Neutrophil (primary cell): Measurements from ENCODE around the gene G6PD.
"Not testable (repeated sequence)": the region's sequence is repeated elsewhere in the genome, so short reads cannot be mapped to it uniquely, and the experiment has no call there.

ENCODE experiments used
- H3K27ac ChIP-seq: fragments of 200-600 bp; sonication (generic); 2 replicates; pipeline ENCODE4 v1.5.1; 2016; ENCODE audit warnings: mild to moderate bottlenecking, moderate library complexity
- H3K27me3 ChIP-seq: fragments of 200-600 bp; sonication (generic); 2 replicates; pipeline ENCODE4 v1.6.0; 2016; ENCODE audit warnings: mild to moderate bottlenecking
- H3K36me3 ChIP-seq: fragments of 200-600 bp; sonication (generic); 2 replicates; pipeline ENCODE4 v1.5.1; 2017
- H3K4me1 ChIP-seq, 2 experiments: fragments of 200-600 bp in 1 of 2; sonication (generic) in 1 of 2; 1 replicate in 1 of 2; 2 replicates in 1 of 2; pipeline versions ENCODE4 v1.5.1 to v1.6.1; 2013 to 2016; ENCODE audit warnings: low read depth in 1 of 2, low read length in 1 of 2, mild to moderate bottlenecking in 1 of 2, moderate library complexity in 1 of 2; ENCODE audit not compliant: control insufficient read depth in 1 of 2, insufficient read depth in 1 of 2
- H3K4me3 ChIP-seq, 2 experiments: fragments of 200-600 bp in 1 of 2; sonication (generic) in 1 of 2; 1 replicate in 1 of 2; 2 replicates in 1 of 2; pipeline ENCODE4 v1.5.1; 2013 to 2016; ENCODE audit warnings: low read depth in 1 of 2, low read length in 1 of 2, mild to moderate bottlenecking in 1 of 2, moderate library complexity in 1 of 2
- H3K9me3 ChIP-seq: fragments of 200-600 bp; sonication (generic); 2 replicates; pipeline ENCODE4 v1.5.1; 2016
- CTCF ChIP-seq: fragments of 200-600 bp; sonication (generic); IDR thresholded peaks from 2 replicates; pipeline ENCODE4 v1.5.1; 2016; ENCODE audit warnings: antibody characterized with exemption

G6PD gene

DNA sequence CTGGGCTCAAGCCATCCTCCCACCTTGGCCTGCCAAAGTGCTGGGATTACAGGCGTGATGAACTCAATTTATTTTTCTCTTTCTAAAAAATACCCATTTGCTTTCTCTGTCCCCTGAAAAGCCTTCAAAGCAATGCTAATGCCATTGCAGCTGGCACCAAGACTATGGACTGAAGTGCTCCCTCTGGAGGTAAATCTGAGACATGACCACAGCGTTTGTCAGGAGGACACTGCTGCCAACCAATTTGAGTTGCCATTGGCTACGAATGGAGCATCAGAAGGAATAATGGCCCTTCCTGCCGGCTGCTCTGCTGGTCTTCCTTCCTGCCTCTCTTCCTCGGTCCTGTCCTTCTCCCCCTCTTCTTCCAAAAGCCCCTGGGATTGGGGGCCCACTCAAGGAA lies 28.4 kb upstream of the G6PD start:
- H3K36me3 ChIP-seq, H3K27me3 ChIP-seq, H3K27ac ChIP-seq: not testable (repeated sequence)

DNA sequence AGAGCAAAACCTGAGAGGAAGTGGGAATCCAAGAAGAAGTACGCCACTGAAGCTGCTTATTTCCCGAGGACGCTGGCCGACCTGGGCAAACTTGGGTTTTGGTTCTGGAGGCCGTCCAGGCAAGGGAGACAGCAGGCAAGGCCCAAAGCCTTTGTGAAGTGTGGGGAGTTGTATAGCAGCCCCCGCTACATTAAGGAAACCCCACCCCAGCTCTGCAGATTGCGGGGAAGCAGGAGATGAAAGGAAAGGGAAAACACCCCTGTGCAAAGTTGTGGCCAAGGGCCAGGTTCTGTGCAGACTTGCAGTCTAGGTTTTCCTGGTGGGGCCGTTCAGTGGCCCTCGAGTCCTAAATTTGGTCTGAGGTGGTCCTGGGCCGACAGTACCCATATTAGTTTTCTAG lies 26.4 kb upstream of the G6PD start:
- H3K36me3 ChIP-seq, H3K9me3 ChIP-seq, H3K27me3 ChIP-seq, H3K4me3 ChIP-seq, H3K27ac ChIP-seq, H3K4me1 ChIP-seq: not testable (repeated sequence)

More for the DNA sequence above, 28.4 kb upstream of the G6PD start:
- H3K9me3 ChIP-seq, H3K4me1 ChIP-seq, H3K4me3 ChIP-seq: not testable (repeated sequence)

- not testable (repeated sequence) for H3K36me3 ChIP-seq, H3K4me3 ChIP-seq, H3K4me1 ChIP-seq, H3K27me3 ChIP-seq, H3K9me3 ChIP-seq, H3K27ac ChIP-seq
Measured at GRCh38 chrX:154570361-154570760, 23.7 kb upstream of the G6PD start.

- H3K36me3 ChIP-seq, H3K4me1 ChIP-seq, H3K27ac ChIP-seq, H3K9me3 ChIP-seq, H3K4me3 ChIP-seq, H3K27me3 ChIP-seq: not testable (repeated sequence)
Measured at GRCh38 chrX:154562295-154562694, 15.6 kb upstream of the G6PD start.

- H3K4me3 ChIP-seq, H3K36me3 ChIP-seq, H3K27me3 ChIP-seq, H3K4me1 ChIP-seq, H3K27ac ChIP-seq, H3K9me3 ChIP-seq: not testable (repeated sequence)
Measured at GRCh38 chrX:154560326-154560725, 13.7 kb upstream of the G6PD start.

GRCh38 chrX:154558896-154559295 lies 12.2 kb upstream of the G6PD start:
- not testable (repeated sequence) for H3K4me3 ChIP-seq, H3K27ac ChIP-seq, H3K27me3 ChIP-seq, H3K9me3 ChIP-seq, H3K4me1 ChIP-seq
- H3K36me3 ChIP-seq: peaks cover 14% of the 10 kb centered on the region

DNA sequence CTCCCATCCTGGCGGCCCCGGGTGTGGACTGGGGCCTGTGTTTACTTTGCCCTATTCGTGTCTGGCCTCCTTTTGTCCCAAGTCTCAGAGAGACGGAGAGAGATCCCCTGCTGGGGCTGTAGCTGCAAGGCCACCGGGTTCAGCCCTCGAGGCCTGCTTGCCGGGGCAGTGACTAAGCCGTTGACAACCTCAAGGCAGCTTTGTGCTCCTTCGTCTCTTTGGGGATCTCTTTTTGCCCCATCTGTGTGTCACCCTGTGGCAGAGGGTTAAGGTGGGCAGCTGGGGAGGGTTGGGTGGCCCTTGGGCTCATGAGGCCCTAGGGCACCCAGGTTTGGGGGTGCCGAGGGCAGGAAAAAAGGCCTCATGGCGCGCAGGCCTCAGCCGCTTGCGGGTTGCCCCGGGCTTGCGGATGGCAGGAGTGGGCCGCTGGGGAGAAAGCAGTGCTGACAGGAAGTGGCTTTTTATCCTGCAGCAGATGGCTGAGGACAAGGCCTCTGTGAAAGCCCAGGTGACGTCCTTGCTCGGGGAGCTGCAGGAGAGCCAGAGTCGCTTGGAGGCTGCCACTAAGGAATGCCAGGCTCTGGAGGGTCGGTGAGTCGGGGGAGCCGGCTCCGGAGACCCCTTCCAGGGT lies 11.5 kb upstream of the G6PD start:
- H3K27ac ChIP-seq, H3K27me3 ChIP-seq, H3K4me1 ChIP-seq, H3K4me3 ChIP-seq, H3K9me3 ChIP-seq: not testable (repeated sequence)
- H3K36me3 ChIP-seq: peaks cover 22% of the 10 kb centered on the region

DNA sequence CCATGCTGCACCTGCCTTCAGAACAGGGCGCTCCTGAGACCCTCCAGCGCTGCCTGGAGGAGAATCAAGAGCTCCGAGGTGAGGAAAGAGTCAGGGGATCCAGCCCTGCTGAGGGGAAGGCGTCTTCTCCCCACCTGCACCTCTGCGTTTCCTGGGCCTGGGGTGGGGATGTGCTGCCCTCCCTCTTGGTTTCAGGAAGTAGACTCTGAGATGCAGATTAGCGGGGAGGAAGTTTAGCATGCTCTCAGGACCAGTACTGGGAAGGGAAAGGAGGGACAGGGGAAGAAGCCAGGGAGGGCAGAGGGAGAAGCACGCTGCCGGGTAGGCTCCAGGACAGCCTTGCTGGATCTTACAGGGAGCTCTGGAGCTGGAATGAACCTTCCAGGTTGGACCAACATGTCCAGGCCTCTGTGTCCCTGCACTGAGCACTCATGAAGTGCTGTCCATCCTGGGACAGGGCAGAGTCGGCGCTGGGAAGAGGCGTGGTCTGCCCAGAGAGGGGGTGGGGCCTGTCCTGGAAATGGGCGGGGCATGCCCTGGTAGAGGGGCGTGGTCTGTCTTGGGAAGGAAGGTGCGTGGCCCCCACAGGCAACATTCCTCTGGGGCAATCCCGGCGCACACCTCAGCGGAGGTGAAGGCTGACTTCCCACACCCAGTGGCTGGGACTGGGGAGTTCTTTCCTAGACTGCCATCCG lies 5.6 kb upstream of the G6PD start:
- not testable (repeated sequence) for H3K27me3 ChIP-seq, H3K9me3 ChIP-seq, H3K4me3 ChIP-seq
- Histone ChIP-seq H3K4me1 (peaks cover 15 to 32% of the 10 kb centered on the region in 2 experiments), H3K36me3 (peaks cover 24% of the 10 kb centered on the region), H3K27ac (peak overlapping the region; percentile 76)

- peaks cover 29 to 50% of the 10 kb centered on the region in 2 experiments for H3K4me1 ChIP-seq
- H3K4me3 ChIP-seq: no peak overlapping the region
- H3K36me3 ChIP-seq: peaks cover 23% of the 10 kb centered on the region
- no peaks in the 10 kb centered on the region for H3K9me3 ChIP-seq
- no peaks in the 10 kb centered on the region for H3K27me3 ChIP-seq
- TF ChIP-seq CTCF: no peak
- peak overlapping the region; percentile 15 for H3K27ac ChIP-seq
Measured at GRCh38 chrX:154549766-154550165, 3.1 kb upstream of the G6PD start.
